ENCODE data around the gene ITPR3. TPM values are rescaled to one million over a fixed set of nuclear protein-coding genes. Genes with fewer than 3 reads are reported as not detected.
A peak's percentile ranks its signal among the peaks of the same experiment; 100 is the strongest.

ITPR3 gene
- polyA plus RNA-seq, 1 donor = 49.6 TPM

GRCh38 chr6:33610779-33611732, 10.1 kb upstream of the ITPR3 start:
- Histone ChIP-seq H3K27ac (ENCODE audit: low read length) (no peak overlapping the region), H3K4me3 (ENCODE audit: low read length) (no peak overlapping the region), H3K9me3 (ENCODE audit: control insufficient read depth, low read depth, low read length) (peaks cover 4% of the 10 kb centered on the region), H3K36me3 (ENCODE audit: control insufficient read depth, insufficient read depth, low read length) (no peaks in the 10 kb centered on the region), H3K4me1 (ENCODE audit: control insufficient read depth, insufficient read depth, low read length) (peaks cover 21% of the 10 kb centered on the region), H3K27me3 (ENCODE audit: control insufficient read depth, insufficient read depth, low read length) (no peaks in the 10 kb centered on the region)
- WGBS (ENCODE audit: insufficient coverage, low lambda C conversion rate) = no CpG with 5 or more reads among the region's 22 CpGs
- peak in 1 of 2 donors; percentile 55 for DNase-seq

- H3K9me3 ChIP-seq (ENCODE audit: control insufficient read depth, low read depth, low read length) = peaks cover 4% of the 10 kb centered on the region
- H3K4me3 ChIP-seq (ENCODE audit: low read length) = no peak overlapping the region
- peaks cover 26% of the 10 kb centered on the region for H3K4me1 ChIP-seq (ENCODE audit: control insufficient read depth, insufficient read depth, low read length)
- no CpG with 5 or more reads among the region's 8 CpGs for WGBS (ENCODE audit: insufficient coverage, low lambda C conversion rate)
- no peaks in the 10 kb centered on the region for H3K27me3 ChIP-seq (ENCODE audit: control insufficient read depth, insufficient read depth, low read length)
- H3K27ac ChIP-seq (ENCODE audit: low read length) = no peak overlapping the region
- DNase-seq = peak in 1 of 2 donors; percentile 19
- H3K36me3 ChIP-seq (ENCODE audit: control insufficient read depth, insufficient read depth, low read length) = no peaks in the 10 kb centered on the region
Measured at GRCh38 chr6:33613146-33613794, 7.9 kb upstream of the ITPR3 start.

- H3K27me3 ChIP-seq (ENCODE audit: control insufficient read depth, insufficient read depth, low read length) = no peaks in the 10 kb centered on the region
- peaks cover 26% of the 10 kb centered on the region for H3K4me1 ChIP-seq (ENCODE audit: control insufficient read depth, insufficient read depth, low read length)
- DNase-seq = peak in 1 of 2 donors; percentile 50
- H3K27ac ChIP-seq (ENCODE audit: low read length) = no peak overlapping the region
- H3K4me3 ChIP-seq (ENCODE audit: low read length) = no peak overlapping the region
- no peaks in the 10 kb centered on the region for H3K36me3 ChIP-seq (ENCODE audit: control insufficient read depth, insufficient read depth, low read length)
- no CpG with 5 or more reads among the region's 10 CpGs for WGBS (ENCODE audit: insufficient coverage, low lambda C conversion rate)
- H3K9me3 ChIP-seq (ENCODE audit: control insufficient read depth, low read depth, low read length) = peaks cover 4% of the 10 kb centered on the region
Measured at GRCh38 chr6:33613795-33614168, 7.3 kb upstream of the ITPR3 start.

GRCh38 chr6:33616113-33616512, 5.0 kb upstream of the ITPR3 start:
- Histone ChIP-seq H3K27me3 (ENCODE audit: control insufficient read depth, insufficient read depth, low read length) (no peaks in the 10 kb centered on the region), H3K36me3 (ENCODE audit: control insufficient read depth, insufficient read depth, low read length) (no peaks in the 10 kb centered on the region), H3K4me3 (ENCODE audit: low read length) (no peak overlapping the region), H3K27ac (ENCODE audit: low read length) (no peak overlapping the region), H3K9me3 (ENCODE audit: control insufficient read depth, low read depth, low read length) (peaks cover 4% of the 10 kb centered on the region), H3K4me1 (ENCODE audit: control insufficient read depth, insufficient read depth, low read length) (peaks cover 20% of the 10 kb centered on the region)
- no CpG with 5 or more reads among the region's 2 CpGs for WGBS (ENCODE audit: insufficient coverage, low lambda C conversion rate)
- no peak for DNase-seq

GRCh38 chr6:33616913-33617312, 4.2 kb upstream of the ITPR3 start:
- no peaks in the 10 kb centered on the region for H3K27me3 ChIP-seq (ENCODE audit: control insufficient read depth, insufficient read depth, low read length)
- no peaks in the 10 kb centered on the region for H3K36me3 ChIP-seq (ENCODE audit: control insufficient read depth, insufficient read depth, low read length)
- no peak overlapping the region for H3K4me3 ChIP-seq (ENCODE audit: low read length)
- peak; percentile 61 to 72 for DNase-seq
- H3K27ac ChIP-seq (ENCODE audit: low read length) = no peak overlapping the region
- peaks cover 8% of the 10 kb centered on the region for H3K9me3 ChIP-seq (ENCODE audit: control insufficient read depth, low read depth, low read length)
- peaks cover 20% of the 10 kb centered on the region for H3K4me1 ChIP-seq (ENCODE audit: control insufficient read depth, insufficient read depth, low read length)
- no CpG with 5 or more reads among the region's 4 CpGs for WGBS (ENCODE audit: insufficient coverage, low lambda C conversion rate)

GRCh38 chr6:33619166-33619840, 1.8 kb upstream of the ITPR3 start:
- no peaks in the 10 kb centered on the region for H3K27me3 ChIP-seq (ENCODE audit: control insufficient read depth, insufficient read depth, low read length)
- no peak overlapping the region for H3K4me3 ChIP-seq (ENCODE audit: low read length)
- no peak overlapping the region for H3K27ac ChIP-seq (ENCODE audit: low read length)
- peaks cover 34% of the 10 kb centered on the region for H3K4me1 ChIP-seq (ENCODE audit: control insufficient read depth, insufficient read depth, low read length)
- peaks cover 4% of the 10 kb centered on the region for H3K9me3 ChIP-seq (ENCODE audit: control insufficient read depth, low read depth, low read length)
- no peaks in the 10 kb centered on the region for H3K36me3 ChIP-seq (ENCODE audit: control insufficient read depth, insufficient read depth, low read length)
- no peak for DNase-seq
- no CpG with 5 or more reads among the region's 5 CpGs for WGBS (ENCODE audit: insufficient coverage, low lambda C conversion rate)

- Histone ChIP-seq H3K27me3 (ENCODE audit: control insufficient read depth, insufficient read depth, low read length) (no peaks in the 10 kb centered on the region), H3K4me3 (ENCODE audit: low read length) (peak overlapping the region; percentile 70), H3K4me1 (ENCODE audit: control insufficient read depth, insufficient read depth, low read length) (peaks cover 43% of the 10 kb centered on the region), H3K27ac (ENCODE audit: low read length) (peak overlapping the region; percentile 81), H3K9me3 (ENCODE audit: control insufficient read depth, low read depth, low read length) (peaks cover 4% of the 10 kb centered on the region), H3K36me3 (ENCODE audit: control insufficient read depth, insufficient read depth, low read length) (peaks cover 2% of the 10 kb centered on the region)
- DNase-seq = peak in 1 of 2 donors; percentile 68
- WGBS (ENCODE audit: insufficient coverage, low lambda C conversion rate) = no CpG with 5 or more reads among the region's 29 CpGs
Measured at GRCh38 chr6:33620158-33620855, 815 bp upstream of the ITPR3 start.

GRCh38 chr6:33621711-33622388, 728 bp downstream of the ITPR3 start:
- Histone ChIP-seq H3K4me1 (ENCODE audit: control insufficient read depth, insufficient read depth, low read length) (peaks cover 43% of the 10 kb centered on the region), H3K36me3 (ENCODE audit: control insufficient read depth, insufficient read depth, low read length) (peaks cover 13% of the 10 kb centered on the region), H3K9me3 (ENCODE audit: control insufficient read depth, low read depth, low read length) (peaks cover 4% of the 10 kb centered on the region), H3K27me3 (ENCODE audit: control insufficient read depth, insufficient read depth, low read length) (no peaks in the 10 kb centered on the region), H3K27ac (ENCODE audit: low read length) (peak overlapping the region; percentile 95), H3K4me3 (ENCODE audit: low read length) (peak overlapping the region; percentile 98)
- peak; percentile 16 to 69 for DNase-seq
- WGBS (ENCODE audit: insufficient coverage, low lambda C conversion rate) = no CpG with 5 or more reads among the region's 39 CpGs

GRCh38 chr6:33622456-33623431, 1.6 kb downstream of the ITPR3 start:
- no CpG with 5 or more reads among the region's 12 CpGs for WGBS (ENCODE audit: insufficient coverage, low lambda C conversion rate)
- peak; percentile 31 to 61 for DNase-seq
- peak overlapping the region; percentile 98 for H3K4me3 ChIP-seq (ENCODE audit: low read length)
- peaks cover 49% of the 10 kb centered on the region for H3K4me1 ChIP-seq (ENCODE audit: control insufficient read depth, insufficient read depth, low read length)
- peak overlapping the region; percentile 95 for H3K27ac ChIP-seq (ENCODE audit: low read length)
- peaks cover 4% of the 10 kb centered on the region for H3K9me3 ChIP-seq (ENCODE audit: control insufficient read depth, low read depth, low read length)
- H3K36me3 ChIP-seq (ENCODE audit: control insufficient read depth, insufficient read depth, low read length) = peaks cover 18% of the 10 kb centered on the region
- no peaks in the 10 kb centered on the region for H3K27me3 ChIP-seq (ENCODE audit: control insufficient read depth, insufficient read depth, low read length)

All from large intestine (tissue), 3 donors.